WTC11 (cell line): ENCODE measurements around the gene BMP4. TPM values are rescaled to one million over a fixed set of nuclear protein-coding genes. Genes with fewer than 3 reads are reported as not detected.
A peak's percentile ranks its signal among the peaks of the same experiment; 100 is the strongest.

Experiments
- ATAC-seq: fragments of 200-7000 bp; cut with Tn5 transposase; 2 replicates; pipeline ENCODE4 v1.10.0; 2021; ENCODE audit warnings: mild to moderate bottlenecking, moderate library complexity
- CTCF ChIA-PET: fragments of 300-600 bp; sonication (Branson Sonifier 250); formaldehyde crosslinking; loops from one replicate; lab custom pipeline; 2021; ENCODE audit warnings: antibody characterized with exemption; lab: Charles Lee
- POLR2A ChIA-PET: fragments of 350-600 bp; sonication (Branson Sonifier 250); formaldehyde crosslinking; loops from one replicate; lab custom pipeline; 2021; ENCODE audit warnings: antibody characterized with exemption; lab: Charles Lee
- DNase-seq: peaks from one replicate; pipeline ENCODE4 v3.0.0; 2021; ENCODE audit warnings: low spot score
- H3K27ac Mint-ChIP-seq: 2 replicates; pipeline ENCODE4 v1.8.0; 2021; ENCODE audit warnings: mixed read lengths
- H3K27me3 Mint-ChIP-seq: 2 replicates; pipeline ENCODE4 v1.8.0; 2021; ENCODE audit warnings: low read depth, mild to moderate bottlenecking, moderate library complexity, mixed read lengths
- H3K36me3 Mint-ChIP-seq: 2 replicates; pipeline ENCODE4 v1.8.0; 2021; ENCODE audit warnings: mixed read lengths
- H3K4me1 Mint-ChIP-seq: 2 replicates; pipeline ENCODE4 v1.8.0; 2022; ENCODE audit warnings: mixed read lengths
- H3K4me3 Mint-ChIP-seq: 2 replicates; pipeline ENCODE4 v1.8.0; 2021; ENCODE audit warnings: mild to moderate bottlenecking, moderate library complexity, mixed read lengths
- H3K9me3 Mint-ChIP-seq: 2 replicates; pipeline ENCODE4 v1.8.0; 2021; ENCODE audit warnings: mixed read lengths
- ELF4 ChIP-seq: sonication (generic); formaldehyde crosslinking; IDR thresholded peaks from 2 replicates; pipeline ENCODE4 v1.8.1; 2022; ENCODE audit warnings: low read depth, mild to moderate bottlenecking, moderate library complexity, missing genetic modification reagents
- ETV6 ChIP-seq: sonication (generic); formaldehyde crosslinking; IDR thresholded peaks from 2 replicates; pipeline ENCODE4 v1.8.1; 2022; ENCODE audit warnings: mild to moderate bottlenecking, missing genetic modification reagents
- FOXJ3 ChIP-seq: sonication (generic); formaldehyde crosslinking; IDR thresholded peaks from 2 replicates; pipeline ENCODE4 v1.9.0; 2021; ENCODE audit warnings: missing genetic modification reagents, mild to moderate bottlenecking, borderline replicate concordance
- FOXK1 ChIP-seq: sonication (generic); formaldehyde crosslinking; IDR thresholded peaks from 2 replicates; pipeline ENCODE4 v1.8.0; 2022; ENCODE audit warnings: mild to moderate bottlenecking, moderate library complexity, missing genetic modification reagents
- KAT7 ChIP-seq: sonication (generic); formaldehyde crosslinking; IDR thresholded peaks from 2 replicates; pipeline ENCODE4 v1.8.1; 2023; ENCODE audit warnings: missing genetic modification reagents, mild to moderate bottlenecking, borderline replicate concordance
- MXD4 ChIP-seq: fragments of 250-450 bp; sonication (Bioruptor Pico); IDR thresholded peaks from 2 replicates; pipeline ENCODE4 v1.8.0; 2021; ENCODE audit warnings: mild to moderate bottlenecking, moderate library complexity, borderline replicate concordance
- PRRX2 ChIP-seq: fragments of 250-450 bp; sonication (Bioruptor Pico); IDR thresholded peaks from 2 replicates; pipeline ENCODE4 v1.8.0; 2021; ENCODE audit warnings: mild to moderate bottlenecking
- SMAD3 ChIP-seq: sonication (generic); formaldehyde crosslinking; IDR thresholded peaks from 2 replicates; pipeline ENCODE4 v1.8.0; 2022; ENCODE audit warnings: missing genetic modification reagents, mild to moderate bottlenecking, borderline replicate concordance
- SOX15 ChIP-seq: fragments of 250-450 bp; sonication (Bioruptor Pico); IDR thresholded peaks from 2 replicates; pipeline ENCODE4 v1.9.0; 2021; ENCODE audit warnings: mild to moderate bottlenecking
- SP1 ChIP-seq: sonication (generic); formaldehyde crosslinking; conservative IDR thresholded peaks from 2 replicates; pipeline ENCODE4 v1.8.1; 2022; ENCODE audit warnings: missing genetic modification reagents
- TP53 ChIP-seq: sonication (generic); formaldehyde crosslinking; IDR thresholded peaks from 2 replicates; pipeline ENCODE4 v1.8.1; 2023; ENCODE audit warnings: mild to moderate bottlenecking, missing genetic modification reagents
- ZNF219 ChIP-seq: sonication (generic); formaldehyde crosslinking; IDR thresholded peaks from 2 replicates; pipeline ENCODE4 v1.8.0; 2023; ENCODE audit warnings: missing genetic modification reagents, mild to moderate bottlenecking, borderline replicate concordance
- total RNA-seq: library from RNA; stranded (reverse); gene quantifications from 3 replicates; pipeline ENCODE4 v1.2.3, GENCODE V29; 2021
- TF ChIP-seq, protein P1 (sequence below): sonication (generic); formaldehyde crosslinking; IDR thresholded peaks from 2 replicates; pipeline ENCODE4 v1.8.0; 2022; ENCODE audit warnings: mild to moderate bottlenecking, missing genetic modification reagents
- TF ChIP-seq, protein P2 (sequence below): sonication (generic); formaldehyde crosslinking; conservative IDR thresholded peaks from 2 replicates; pipeline ENCODE4 v1.8.1; 2023; ENCODE audit warnings: mild to moderate bottlenecking, low read depth, missing genetic modification reagents, moderate library complexity
- TF ChIP-seq, protein P3 (sequence below): sonication (generic); formaldehyde crosslinking; IDR thresholded peaks from 2 replicates; pipeline ENCODE4 v1.8.1; 2023; ENCODE audit warnings: mild to moderate bottlenecking, missing genetic modification reagents, moderate library complexity
- TF ChIP-seq, protein P4 (sequence below): sonication (generic); formaldehyde crosslinking; IDR thresholded peaks from 2 replicates; pipeline ENCODE4 v1.8.0; 2023; ENCODE audit warnings: mild to moderate bottlenecking, missing genetic modification reagents
- TF ChIP-seq, protein P5 (sequence below): sonication (generic); formaldehyde crosslinking; IDR thresholded peaks from 2 replicates; pipeline ENCODE4 v1.8.0; 2022; ENCODE audit warnings: missing genetic modification reagents

The BMP4 gene
- total RNA-seq, 1 experiment from 2014 or later = 7.8 TPM

DNA sequence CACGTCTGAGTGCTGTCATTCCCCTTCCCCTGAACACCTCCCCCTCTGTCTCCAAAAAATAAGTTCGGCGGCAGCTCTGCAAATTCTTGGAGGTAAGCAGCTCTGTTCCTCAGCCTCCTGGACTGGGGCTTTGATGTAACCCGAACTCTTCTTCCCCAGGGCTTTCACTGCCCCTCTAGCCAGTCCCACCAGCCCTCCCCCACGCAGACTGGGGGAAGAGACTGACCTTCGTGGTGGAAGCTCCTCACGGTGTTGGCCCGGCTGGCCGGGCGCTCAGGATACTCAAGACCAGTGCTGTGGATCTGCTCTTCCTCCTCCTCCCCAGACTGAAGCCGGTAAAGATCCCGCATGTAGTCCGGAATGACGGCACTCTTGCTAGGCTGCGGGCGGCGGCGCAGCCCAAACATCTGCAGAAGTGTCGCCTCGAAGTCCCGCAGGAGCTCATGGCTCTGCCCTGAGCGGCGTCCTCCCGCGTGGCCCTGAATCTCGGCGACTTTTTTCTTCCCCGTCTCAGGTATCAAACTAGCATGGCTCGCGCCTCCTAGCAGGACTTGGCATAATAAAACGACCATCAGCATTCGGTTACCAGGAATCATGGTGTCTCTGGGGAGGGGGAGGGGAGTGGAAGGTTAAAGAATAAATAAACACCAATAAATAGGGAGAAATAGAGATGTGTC is 4.9 kb downstream of the BMP4 start:
- Mint-ChIP-seq H3K4me3 (peak overlapping the region; percentile 97), H3K27me3 (peaks cover 86% of the 10 kb centered on the region), H3K4me1 (peaks cover 51% of the 10 kb centered on the region), H3K27ac (no peak overlapping the region), H3K9me3 (no peaks in the 10 kb centered on the region), H3K36me3 (peaks cover 20% of the 10 kb centered on the region)
- POLR2A ChIA-PET = interaction anchor here (3.4 kb wide), 1 partner anchor 9 kb away, joined by 10 read pairs; no protein-coding TSS in a partner anchor
- ATAC-seq = peak; percentile 0; the same call in 1 of the 2 replicates
- CTCF ChIA-PET = interaction anchor here (1.1 to 4.3 kb wide), 7 partner anchors 22 to 412 kb away, joined by 5 to 16 read pairs (median 7); no protein-coding TSS in a partner anchor
- peak; percentile 40; the same call in 1 of the 2 replicates for TF ChIP-seq KAT7 (CRISPR knock-in tag)
- TF ChIP-seq ZNF219 (CRISPR knock-in tag) = no peak
- TF ChIP-seq, protein P1, sequence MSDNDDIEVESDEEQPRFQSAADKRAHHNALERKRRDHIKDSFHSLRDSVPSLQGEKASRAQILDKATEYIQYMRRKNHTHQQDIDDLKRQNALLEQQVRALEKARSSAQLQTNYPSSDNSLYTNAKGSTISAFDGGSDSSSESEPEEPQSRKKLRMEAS (CRISPR knock-in tag) = peak; percentile 51; the same call in 1 of the 2 replicates
- no peak for TF ChIP-seq SOX15 (CRISPR knock-in tag)
- DNase-seq = peak; percentile 40

DNA sequence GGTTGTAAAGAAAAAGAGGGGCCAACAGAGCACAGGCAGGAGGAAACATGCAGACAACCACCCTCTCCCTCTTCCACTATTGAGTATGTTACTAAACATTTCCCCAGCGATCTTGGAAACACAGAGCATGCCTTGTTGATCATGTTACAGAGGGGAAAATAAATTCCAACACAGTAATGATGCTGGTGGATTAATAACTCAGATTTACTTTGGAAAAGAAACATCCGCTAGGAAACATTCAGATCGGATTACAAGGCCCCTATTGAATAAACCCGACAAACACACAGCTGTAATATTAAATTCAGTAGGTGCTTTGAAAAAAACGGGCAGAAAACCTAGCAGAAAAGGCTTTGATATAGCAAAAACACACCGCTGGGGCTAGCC is 5.4 kb downstream of the BMP4 start:
- no peak for DNase-seq
- ATAC-seq = no peak
- no peaks in the 10 kb centered on the region for H3K9me3 Mint-ChIP-seq
- peaks cover 20% of the 10 kb centered on the region for H3K36me3 Mint-ChIP-seq
- ChIA-PET POLR2A (interaction anchor here (3.4 kb wide), 1 partner anchor 8 kb away, joined by 10 read pairs; no protein-coding TSS in a partner anchor), CTCF (interaction anchor here (1.1 to 2.8 kb wide), 4 partner anchors 21 to 397 kb away, joined by 6 to 14 read pairs (median 9); no protein-coding TSS in a partner anchor)
- no peak overlapping the region for H3K27ac Mint-ChIP-seq
- peak overlapping the region; percentile 97 for H3K4me3 Mint-ChIP-seq
- peaks cover 88% of the 10 kb centered on the region for H3K27me3 Mint-ChIP-seq
- TF ChIP-seq, protein P2, sequence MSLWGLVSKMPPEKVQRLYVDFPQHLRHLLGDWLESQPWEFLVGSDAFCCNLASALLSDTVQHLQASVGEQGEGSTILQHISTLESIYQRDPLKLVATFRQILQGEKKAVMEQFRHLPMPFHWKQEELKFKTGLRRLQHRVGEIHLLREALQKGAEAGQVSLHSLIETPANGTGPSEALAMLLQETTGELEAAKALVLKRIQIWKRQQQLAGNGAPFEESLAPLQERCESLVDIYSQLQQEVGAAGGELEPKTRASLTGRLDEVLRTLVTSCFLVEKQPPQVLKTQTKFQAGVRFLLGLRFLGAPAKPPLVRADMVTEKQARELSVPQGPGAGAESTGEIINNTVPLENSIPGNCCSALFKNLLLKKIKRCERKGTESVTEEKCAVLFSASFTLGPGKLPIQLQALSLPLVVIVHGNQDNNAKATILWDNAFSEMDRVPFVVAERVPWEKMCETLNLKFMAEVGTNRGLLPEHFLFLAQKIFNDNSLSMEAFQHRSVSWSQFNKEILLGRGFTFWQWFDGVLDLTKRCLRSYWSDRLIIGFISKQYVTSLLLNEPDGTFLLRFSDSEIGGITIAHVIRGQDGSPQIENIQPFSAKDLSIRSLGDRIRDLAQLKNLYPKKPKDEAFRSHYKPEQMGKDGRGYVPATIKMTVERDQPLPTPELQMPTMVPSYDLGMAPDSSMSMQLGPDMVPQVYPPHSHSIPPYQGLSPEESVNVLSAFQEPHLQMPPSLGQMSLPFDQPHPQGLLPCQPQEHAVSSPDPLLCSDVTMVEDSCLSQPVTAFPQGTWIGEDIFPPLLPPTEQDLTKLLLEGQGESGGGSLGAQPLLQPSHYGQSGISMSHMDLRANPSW (CRISPR knock-in tag) = no peak
- TF ChIP-seq ELF4 (CRISPR knock-in tag) (no peak), MXD4 (CRISPR knock-in tag) (no peak), SMAD3 (no peak), TP53 (CRISPR knock-in tag) (no peak), FOXJ3 (no peak), PRRX2 (CRISPR knock-in tag) (no peak), ETV6 (no peak), FOXK1 (no peak), SP1 (no peak)
- TF ChIP-seq, protein P3, sequence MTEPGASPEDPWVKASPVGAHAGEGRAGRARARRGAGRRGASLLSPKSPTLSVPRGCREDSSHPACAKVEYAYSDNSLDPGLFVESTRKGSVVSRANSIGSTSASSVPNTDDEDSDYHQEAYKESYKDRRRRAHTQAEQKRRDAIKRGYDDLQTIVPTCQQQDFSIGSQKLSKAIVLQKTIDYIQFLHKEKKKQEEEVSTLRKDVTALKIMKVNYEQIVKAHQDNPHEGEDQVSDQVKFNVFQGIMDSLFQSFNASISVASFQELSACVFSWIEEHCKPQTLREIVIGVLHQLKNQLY (CRISPR knock-in tag) = no peak
- TF ChIP-seq, protein P4, sequence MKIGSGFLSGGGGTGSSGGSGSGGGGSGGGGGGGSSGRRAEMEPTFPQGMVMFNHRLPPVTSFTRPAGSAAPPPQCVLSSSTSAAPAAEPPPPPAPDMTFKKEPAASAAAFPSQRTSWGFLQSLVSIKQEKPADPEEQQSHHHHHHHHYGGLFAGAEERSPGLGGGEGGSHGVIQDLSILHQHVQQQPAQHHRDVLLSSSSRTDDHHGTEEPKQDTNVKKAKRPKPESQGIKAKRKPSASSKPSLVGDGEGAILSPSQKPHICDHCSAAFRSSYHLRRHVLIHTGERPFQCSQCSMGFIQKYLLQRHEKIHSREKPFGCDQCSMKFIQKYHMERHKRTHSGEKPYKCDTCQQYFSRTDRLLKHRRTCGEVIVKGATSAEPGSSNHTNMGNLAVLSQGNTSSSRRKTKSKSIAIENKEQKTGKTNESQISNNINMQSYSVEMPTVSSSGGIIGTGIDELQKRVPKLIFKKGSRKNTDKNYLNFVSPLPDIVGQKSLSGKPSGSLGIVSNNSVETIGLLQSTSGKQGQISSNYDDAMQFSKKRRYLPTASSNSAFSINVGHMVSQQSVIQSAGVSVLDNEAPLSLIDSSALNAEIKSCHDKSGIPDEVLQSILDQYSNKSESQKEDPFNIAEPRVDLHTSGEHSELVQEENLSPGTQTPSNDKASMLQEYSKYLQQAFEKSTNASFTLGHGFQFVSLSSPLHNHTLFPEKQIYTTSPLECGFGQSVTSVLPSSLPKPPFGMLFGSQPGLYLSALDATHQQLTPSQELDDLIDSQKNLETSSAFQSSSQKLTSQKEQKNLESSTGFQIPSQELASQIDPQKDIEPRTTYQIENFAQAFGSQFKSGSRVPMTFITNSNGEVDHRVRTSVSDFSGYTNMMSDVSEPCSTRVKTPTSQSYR (CRISPR knock-in tag) = no peak
- TF ChIP-seq, protein P5, sequence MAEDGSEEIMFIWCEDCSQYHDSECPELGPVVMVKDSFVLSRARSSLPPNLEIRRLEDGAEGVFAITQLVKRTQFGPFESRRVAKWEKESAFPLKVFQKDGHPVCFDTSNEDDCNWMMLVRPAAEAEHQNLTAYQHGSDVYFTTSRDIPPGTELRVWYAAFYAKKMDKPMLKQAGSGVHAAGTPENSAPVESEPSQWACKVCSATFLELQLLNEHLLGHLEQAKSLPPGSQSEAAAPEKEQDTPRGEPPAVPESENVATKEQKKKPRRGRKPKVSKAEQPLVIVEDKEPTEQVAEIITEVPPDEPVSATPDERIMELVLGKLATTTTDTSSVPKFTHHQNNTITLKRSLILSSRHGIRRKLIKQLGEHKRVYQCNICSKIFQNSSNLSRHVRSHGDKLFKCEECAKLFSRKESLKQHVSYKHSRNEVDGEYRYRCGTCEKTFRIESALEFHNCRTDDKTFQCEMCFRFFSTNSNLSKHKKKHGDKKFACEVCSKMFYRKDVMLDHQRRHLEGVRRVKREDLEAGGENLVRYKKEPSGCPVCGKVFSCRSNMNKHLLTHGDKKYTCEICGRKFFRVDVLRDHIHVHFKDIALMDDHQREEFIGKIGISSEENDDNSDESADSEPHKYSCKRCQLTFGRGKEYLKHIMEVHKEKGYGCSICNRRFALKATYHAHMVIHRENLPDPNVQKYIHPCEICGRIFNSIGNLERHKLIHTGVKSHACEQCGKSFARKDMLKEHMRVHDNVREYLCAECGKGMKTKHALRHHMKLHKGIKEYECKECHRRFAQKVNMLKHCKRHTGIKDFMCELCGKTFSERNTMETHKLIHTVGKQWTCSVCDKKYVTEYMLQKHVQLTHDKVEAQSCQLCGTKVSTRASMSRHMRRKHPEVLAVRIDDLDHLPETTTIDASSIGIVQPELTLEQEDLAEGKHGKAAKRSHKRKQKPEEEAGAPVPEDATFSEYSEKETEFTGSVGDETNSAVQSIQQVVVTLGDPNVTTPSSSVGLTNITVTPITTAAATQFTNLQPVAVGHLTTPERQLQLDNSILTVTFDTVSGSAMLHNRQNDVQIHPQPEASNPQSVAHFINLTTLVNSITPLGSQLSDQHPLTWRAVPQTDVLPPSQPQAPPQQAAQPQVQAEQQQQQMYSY (CRISPR knock-in tag) = no peak
- peaks cover 54% of the 10 kb centered on the region for H3K4me1 Mint-ChIP-seq
